LoVo (cell line): ENCODE results near the gene INO80.
A peak's percentile ranks its signal among the peaks of the same experiment; 100 is the strongest.

Experiments
- DNase-seq: peaks from one replicate; pipeline ENCODE4 v3.0.0-alpha.2; 2016; ENCODE audit warnings: low spot score

INO80 gene

GRCh38 chr15:41001524-41002214 lies 114.4 kb downstream of the INO80 start:
- peak; percentile 81 for DNase-seq

- no peak for DNase-seq
Observed at GRCh38 chr15:40999190-40999589, 116.9 kb downstream of the INO80 start.

GRCh38 chr15:40995656-40996055 lies 120.4 kb downstream of the INO80 start:
- no peak for DNase-seq

- DNase-seq = no peak
Observed at GRCh38 chr15:40992825-40993224, 123.3 kb downstream of the INO80 start.

GRCh38 chr15:40992241-40992741 lies 123.8 kb downstream of the INO80 start:
- DNase-seq = no peak

- no peak for DNase-seq
Observed at GRCh38 chr15:40991355-40991754, 124.7 kb downstream of the INO80 start.

DNA sequence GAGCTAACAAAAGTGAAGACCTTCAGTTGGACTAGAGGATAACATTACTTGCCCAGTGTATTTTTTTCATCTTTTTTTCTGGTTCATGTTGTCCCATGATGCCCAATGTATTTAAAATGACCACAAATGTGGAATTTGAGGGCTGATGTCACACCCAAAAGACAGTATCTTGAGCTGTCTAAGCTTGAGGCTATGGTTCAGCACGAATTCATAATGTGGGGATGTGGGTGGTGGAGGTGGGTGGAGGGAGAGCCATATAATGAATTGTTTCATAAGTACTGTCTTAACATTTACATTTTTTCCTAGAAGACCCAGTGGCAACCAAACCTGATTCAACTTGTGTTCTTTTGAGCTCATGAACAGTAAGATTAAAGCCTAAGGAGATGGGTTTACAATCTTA lies 125.3 kb downstream of the INO80 start:
- DNase-seq = no peak

GRCh38 chr15:40990080-40990479 lies 126.0 kb downstream of the INO80 start:
- no peak for DNase-seq

- DNase-seq = no peak
Observed at GRCh38 chr15:40988156-40988555, 127.9 kb downstream of the INO80 start.

DNA sequence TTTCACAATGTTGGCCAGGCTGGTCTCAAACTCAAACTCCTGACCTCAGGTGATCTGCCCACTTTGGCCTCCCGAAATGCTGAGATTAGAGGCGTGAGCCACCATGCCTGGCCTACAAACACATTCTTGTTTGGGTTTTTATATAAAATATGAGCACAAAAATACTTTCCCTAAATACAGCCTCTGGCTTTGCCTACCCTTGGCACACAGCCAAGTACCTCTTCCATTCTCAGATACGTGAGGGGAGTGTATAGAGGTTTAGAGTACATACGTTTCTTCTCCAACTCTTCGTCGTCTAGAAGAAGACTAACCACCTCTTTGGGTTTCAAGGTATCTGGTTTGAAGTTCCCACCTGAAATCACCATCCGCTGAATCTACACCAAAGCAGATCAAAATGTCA lies 129.3 kb downstream of the INO80 start:
- DNase-seq = no peak

DNA sequence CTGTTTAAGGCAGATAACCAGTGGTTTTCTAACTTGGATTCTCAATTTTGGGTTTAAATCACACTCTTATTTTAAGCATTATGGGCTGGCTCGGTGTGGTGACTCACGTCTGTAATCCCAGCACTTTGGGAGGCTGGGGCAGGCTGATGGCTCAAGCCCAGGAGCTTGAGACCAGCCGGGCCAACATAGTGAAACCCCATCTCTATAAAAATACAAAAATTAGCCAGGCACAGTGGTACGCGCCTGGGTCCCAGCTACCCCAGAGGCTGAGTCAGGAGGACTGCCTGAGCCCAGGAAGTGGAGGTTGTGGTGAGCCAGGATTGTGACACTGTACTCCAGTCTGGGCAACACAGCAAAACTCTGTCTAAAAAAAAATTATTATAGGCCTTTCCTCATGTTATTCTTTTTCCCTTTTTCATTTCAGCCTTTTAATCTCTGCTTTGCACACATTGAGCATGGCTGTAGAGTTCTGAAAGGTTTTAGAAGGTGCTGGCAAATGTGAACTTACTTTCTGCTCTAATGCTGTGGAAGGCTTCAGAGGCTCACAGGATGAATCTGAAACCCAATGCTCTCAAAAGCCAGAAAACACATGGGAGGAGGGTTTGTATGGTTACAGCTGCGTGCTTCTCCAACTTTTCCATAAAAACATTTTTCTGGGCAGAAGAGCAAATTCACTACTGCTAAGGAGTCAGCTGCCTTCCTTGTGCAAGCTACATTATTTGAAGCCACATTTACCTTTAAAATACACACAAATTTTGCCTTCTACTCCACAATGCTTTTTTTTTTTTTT lies 130.3 kb downstream of the INO80 start:
- DNase-seq = no peak

GRCh38 chr15:40984964-40985363 lies 131.1 kb downstream of the INO80 start:
- no peak for DNase-seq

DNA sequence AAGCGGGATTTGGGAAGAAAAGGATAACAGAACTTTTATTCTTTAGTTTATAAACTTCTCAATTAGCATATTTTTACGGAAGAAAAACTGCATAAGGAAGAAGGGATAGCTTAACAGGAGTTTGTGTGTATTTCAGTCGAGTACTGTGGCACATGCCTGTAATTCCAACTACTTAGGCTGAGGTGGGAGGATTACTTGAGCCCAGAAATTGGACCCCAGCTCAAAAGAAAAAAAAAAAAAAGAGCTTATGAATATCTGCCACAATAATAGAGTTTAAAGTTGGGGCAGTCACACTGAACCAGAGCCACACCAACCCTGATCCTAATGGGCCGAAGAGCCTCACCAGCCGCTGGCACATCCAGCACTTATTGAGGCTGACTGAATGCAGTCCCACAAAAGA lies 131.7 kb downstream of the INO80 start:
- no peak for DNase-seq

DNA sequence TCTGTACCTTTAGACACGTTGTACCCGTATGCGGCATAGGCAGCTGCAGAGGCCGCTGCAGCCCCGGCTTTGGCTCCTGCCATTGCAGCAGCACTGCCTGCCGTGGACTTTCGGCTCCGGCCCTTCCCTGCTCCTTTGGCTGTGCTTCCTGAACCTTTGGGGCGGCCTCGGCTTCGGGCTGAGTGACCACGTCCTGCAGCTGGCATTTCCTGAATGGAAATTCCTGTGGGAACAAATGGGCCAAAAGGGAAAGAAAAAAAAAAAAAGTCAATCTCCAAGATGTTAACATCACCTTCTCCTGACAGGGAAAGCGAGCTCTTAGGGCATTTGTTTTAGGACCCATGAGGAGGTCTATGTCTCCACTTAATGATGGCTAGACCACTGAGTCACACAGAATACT lies 133.2 kb downstream of the INO80 start:
- no peak for DNase-seq

DNA sequence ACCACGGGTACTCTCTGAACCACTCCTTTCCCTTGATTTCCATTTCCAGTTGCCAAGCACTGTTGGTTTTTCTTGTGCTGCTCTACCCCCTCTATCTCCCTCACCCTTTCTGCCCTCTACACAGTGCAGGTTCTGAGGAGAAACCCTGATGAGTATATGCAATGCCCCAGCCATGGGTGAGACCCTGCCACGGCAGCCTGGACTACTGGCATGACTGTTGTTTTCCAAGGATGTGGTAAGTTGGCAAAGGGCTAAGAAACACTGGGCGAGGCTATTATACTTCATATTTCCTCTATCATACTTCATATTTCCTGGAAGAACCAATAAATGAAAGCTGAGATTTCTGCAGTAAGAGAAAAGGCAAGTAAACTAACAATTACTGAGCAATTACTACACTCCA lies 134.9 kb downstream of the INO80 start:
- no peak for DNase-seq

- DNase-seq = no peak
Observed at GRCh38 chr15:40978562-40978961, 137.5 kb downstream of the INO80 start.

- DNase-seq = no peak
Observed at GRCh38 chr15:40978141-40978540, 137.9 kb downstream of the INO80 start.

- no peak for DNase-seq
Observed at GRCh38 chr15:40976819-40977218, 139.3 kb downstream of the INO80 start.

DNA sequence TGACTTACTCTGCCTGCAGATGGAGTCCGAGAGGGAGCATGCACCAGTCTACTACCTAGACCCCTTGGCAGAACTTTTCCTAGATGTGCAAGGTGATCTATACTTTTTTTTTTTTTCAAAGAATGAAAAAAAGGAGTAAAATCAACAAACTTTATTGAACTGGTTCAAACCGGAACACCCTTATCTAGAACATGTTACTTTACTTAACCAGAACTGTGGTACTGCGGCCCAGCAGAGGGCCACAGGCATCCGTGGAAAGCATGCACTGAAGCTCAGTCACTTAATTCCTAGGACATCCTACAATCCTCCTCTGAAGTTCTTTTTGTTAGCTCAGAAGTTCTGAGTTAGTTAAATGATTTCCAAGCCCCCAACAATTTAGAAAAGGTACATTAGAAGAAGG lies 141.2 kb downstream of the INO80 start:
- DNase-seq = no peak

DNA sequence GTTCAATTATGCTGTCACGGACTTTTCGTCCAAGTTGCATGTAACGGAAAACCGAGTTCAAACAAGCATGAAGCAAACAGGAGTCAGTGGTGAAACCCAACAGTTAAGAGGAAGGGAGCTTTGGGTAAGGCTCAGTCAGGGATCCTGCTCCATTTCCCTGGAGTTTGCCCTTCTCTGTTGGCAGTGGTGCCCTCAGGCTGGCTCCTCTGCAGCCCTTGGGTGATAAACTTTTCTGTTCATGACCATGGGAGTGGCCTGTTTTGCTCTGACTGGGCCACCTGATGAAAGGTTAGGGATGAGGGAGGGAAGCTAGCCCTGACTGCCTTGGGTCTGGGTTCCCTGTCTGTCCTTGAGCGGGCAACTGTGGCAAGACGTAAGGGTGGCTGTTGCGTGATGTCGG lies 146.7 kb downstream of the INO80 start:
- no peak for DNase-seq

DNA sequence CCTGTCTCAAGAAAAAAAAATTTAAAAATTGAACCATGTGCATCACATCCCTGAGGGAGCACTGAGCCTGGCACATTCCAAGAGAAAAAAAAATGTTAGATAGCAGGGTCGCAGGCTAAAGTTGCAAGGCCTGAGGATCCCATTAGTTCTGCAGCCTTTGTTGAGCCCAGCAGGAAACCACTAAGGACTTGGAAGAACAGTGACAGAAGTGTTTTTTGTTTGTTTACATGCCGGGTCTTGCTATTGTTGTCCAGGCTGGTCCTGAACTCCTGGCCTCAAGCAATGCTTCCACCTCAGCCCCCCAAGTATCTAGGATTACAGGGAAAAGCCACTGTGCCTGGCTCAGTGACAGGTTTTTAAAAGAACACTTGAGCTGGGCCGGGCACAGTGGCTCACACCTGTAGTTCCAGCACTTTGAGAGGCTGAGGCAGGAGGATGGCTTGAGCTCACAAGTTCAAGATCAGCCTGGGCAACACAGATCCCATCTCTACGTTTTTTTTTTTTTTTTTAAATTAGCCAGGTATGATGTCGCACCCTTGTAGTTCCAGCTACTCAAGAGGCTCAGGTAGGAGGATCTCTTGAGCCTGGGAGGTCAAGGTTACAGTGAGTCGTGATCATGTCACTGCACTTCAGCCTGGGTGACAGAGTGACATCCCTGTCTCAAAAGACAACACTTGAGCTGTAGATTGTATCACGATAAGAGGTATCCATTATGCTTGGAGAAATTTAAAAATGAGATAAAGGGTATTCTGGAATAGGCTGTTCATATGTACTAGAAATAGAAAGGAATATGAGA lies 147.6 kb downstream of the INO80 start:
- DNase-seq = no peak

- DNase-seq = no peak
Observed at GRCh38 chr15:40964634-40965033, 151.4 kb downstream of the INO80 start.

DNA sequence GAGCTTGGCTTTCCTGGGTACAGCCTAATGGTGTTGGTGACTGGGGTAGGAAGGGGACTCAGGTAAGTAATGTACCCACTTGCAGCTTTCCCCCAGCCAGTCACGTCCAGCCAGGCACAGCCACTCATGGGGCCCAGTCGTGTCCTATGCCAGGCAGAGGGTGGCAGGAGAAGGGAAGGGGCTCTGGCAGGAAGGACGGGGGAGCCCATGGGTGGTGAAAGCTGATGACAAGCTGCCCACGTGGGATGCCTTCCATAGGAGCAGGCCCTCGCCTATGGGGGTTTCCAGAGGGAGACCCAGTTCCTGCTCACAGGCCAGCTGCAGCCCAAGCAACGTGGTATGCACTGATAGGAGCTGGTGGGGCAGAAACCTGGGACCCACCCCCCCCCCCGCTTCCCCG lies 152.1 kb downstream of the INO80 start:
- no peak for DNase-seq
